ENCODE measurements around the gene NBAS. TPM values are rescaled to one million over a fixed set of nuclear protein-coding genes. Genes with fewer than 3 reads are reported as not detected.

The NBAS gene
- total RNA-seq, 2 experiments from 2014 or later, result 24.4 to 28.8 TPM

DNA sequence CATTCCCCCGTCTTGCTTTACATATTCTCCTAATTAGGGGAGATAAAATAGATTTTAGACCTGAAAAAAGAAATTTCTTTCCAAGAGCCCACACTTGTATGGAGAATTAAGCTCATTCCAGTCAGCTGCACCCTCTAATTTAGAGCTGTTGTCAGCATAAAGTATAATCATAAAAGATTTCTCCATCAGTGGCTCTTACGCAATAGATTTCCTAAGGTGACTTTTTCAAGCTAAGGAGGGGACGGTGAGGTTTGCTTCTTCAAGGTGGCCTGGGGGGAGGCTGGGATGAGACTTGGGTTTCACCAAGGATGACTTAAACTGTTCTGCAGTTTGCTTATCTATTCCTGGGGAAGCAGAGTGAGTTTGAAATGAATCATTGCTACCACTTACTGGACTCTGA lies 426.2 kb downstream of the NBAS start:
- CTCF ChIA-PET (ENCODE audit: unreplicated experiment), result no interaction called here
- H3K36me3 ChIP-seq (ENCODE audit: insufficient read depth, low read length), result no peaks in the 10 kb centered on the region; the same call in 1 of the 2 replicates
- DNase-seq (ENCODE audit: low spot score), result no peak
- H4K20me1 ChIP-seq (ENCODE audit: insufficient read depth, low read length), result no peaks in the 10 kb centered on the region
- no peak overlapping the region for H3K27ac ChIP-seq (ENCODE audit: low read depth, low read length, poor library complexity, severe bottlenecking)
- POLR2A ChIA-PET, result interaction anchor here (1.0 to 1.3 kb wide), 3 partner anchors 10 to 20 kb away, joined by 3 to 4 read pairs (median 3); no protein-coding TSS in a partner anchor
- no peak overlapping the region for H3K4me3 ChIP-seq (ENCODE audit: low read depth, low read length, poor library complexity, severe bottlenecking)
- no peak overlapping the region for H2AFZ ChIP-seq (ENCODE audit: low read length)
- H3K9me3 ChIP-seq (ENCODE audit: low read length), result peaks cover 3% of the 10 kb centered on the region; the same call in 1 of the 2 replicates
- H3K79me2 ChIP-seq (ENCODE audit: insufficient read depth, low read depth, low read length), result no peaks in the 10 kb centered on the region
- BruUV-seq (replicated peaks), result no TSS peak
- no peak overlapping the region for H3K4me2 ChIP-seq (ENCODE audit: low read length)
- intact Hi-C loops (cut with micrococcal nuclease; ENCODE audit: unreplicated experiment), result no loop called here
- no peaks in the 10 kb centered on the region for H3K9me2 ChIP-seq (ENCODE audit: insufficient read depth, low read length)
- no peaks in the 10 kb centered on the region for H3K4me1 ChIP-seq (ENCODE audit: insufficient read depth, low read length, poor library complexity, severe bottlenecking)
- TF ChIP-seq, protein P1, sequence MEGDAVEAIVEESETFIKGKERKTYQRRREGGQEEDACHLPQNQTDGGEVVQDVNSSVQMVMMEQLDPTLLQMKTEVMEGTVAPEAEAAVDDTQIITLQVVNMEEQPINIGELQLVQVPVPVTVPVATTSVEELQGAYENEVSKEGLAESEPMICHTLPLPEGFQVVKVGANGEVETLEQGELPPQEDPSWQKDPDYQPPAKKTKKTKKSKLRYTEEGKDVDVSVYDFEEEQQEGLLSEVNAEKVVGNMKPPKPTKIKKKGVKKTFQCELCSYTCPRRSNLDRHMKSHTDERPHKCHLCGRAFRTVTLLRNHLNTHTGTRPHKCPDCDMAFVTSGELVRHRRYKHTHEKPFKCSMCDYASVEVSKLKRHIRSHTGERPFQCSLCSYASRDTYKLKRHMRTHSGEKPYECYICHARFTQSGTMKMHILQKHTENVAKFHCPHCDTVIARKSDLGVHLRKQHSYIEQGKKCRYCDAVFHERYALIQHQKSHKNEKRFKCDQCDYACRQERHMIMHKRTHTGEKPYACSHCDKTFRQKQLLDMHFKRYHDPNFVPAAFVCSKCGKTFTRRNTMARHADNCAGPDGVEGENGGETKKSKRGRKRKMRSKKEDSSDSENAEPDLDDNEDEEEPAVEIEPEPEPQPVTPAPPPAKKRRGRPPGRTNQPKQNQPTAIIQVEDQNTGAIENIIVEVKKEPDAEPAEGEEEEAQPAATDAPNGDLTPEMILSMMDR (conservative IDR thresholded peaks at IDR 0.05; ENCODE audit: low read length), result no peak
- TF ChIP-seq EZH2phosphoT487 (IDR thresholded peaks at IDR 0.05; ENCODE audit: borderline replicate concordance, low read depth, low read length), result no peak

DNA sequence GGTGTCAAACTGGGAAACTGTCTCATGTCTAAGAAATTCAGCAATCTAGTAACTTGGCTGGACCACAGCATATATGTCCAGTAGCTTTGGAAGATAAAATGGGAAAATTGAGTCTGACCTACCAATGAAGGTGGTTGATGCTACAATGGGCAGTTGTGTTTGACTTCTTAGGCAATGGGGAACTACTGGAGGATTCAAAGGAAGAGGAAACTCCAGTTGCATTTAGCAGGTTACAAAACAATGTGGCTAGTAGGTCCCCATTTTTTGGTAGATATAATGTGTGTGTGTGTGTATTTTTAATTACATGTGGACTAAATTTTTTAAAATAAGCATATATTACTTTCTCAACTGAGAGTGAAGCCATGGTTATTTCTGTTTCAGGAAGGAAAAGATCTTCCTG lies 427.7 kb downstream of the NBAS start:
- TF ChIP-seq, protein P1 (conservative IDR thresholded peaks at IDR 0.05; ENCODE audit: low read length), result no peak
- no peak for TF ChIP-seq EZH2phosphoT487 (IDR thresholded peaks at IDR 0.05; ENCODE audit: borderline replicate concordance, low read depth, low read length)
- BruUV-seq (replicated peaks), result no TSS peak
- no peaks in the 10 kb centered on the region for H3K79me2 ChIP-seq (ENCODE audit: insufficient read depth, low read depth, low read length)
- ChIA-PET CTCF (ENCODE audit: unreplicated experiment) (no interaction called here), POLR2A (interaction anchor here (1.1 kb wide), 1 partner anchor 9 kb away, joined by 3 read pairs; no protein-coding TSS in a partner anchor)
- H3K9me3 ChIP-seq (ENCODE audit: low read length), result no peaks in the 10 kb centered on the region
- no peaks in the 10 kb centered on the region for H3K9me2 ChIP-seq (ENCODE audit: insufficient read depth, low read length)
- H3K4me1 ChIP-seq (ENCODE audit: insufficient read depth, low read length, poor library complexity, severe bottlenecking), result no peaks in the 10 kb centered on the region
- no peak overlapping the region for H3K4me2 ChIP-seq (ENCODE audit: low read length)
- no peaks in the 10 kb centered on the region for H4K20me1 ChIP-seq (ENCODE audit: insufficient read depth, low read length)
- H3K36me3 ChIP-seq (ENCODE audit: insufficient read depth, low read length), result no peaks in the 10 kb centered on the region; the same call in 1 of the 2 replicates
- H3K4me3 ChIP-seq (ENCODE audit: low read depth, low read length, poor library complexity, severe bottlenecking), result no peak overlapping the region
- no peak for DNase-seq (ENCODE audit: low spot score)
- no peak overlapping the region for H2AFZ ChIP-seq (ENCODE audit: low read length)
- intact Hi-C loops (cut with micrococcal nuclease; ENCODE audit: unreplicated experiment), result no loop called here
- H3K27ac ChIP-seq (ENCODE audit: low read depth, low read length, poor library complexity, severe bottlenecking), result no peak overlapping the region

DNA sequence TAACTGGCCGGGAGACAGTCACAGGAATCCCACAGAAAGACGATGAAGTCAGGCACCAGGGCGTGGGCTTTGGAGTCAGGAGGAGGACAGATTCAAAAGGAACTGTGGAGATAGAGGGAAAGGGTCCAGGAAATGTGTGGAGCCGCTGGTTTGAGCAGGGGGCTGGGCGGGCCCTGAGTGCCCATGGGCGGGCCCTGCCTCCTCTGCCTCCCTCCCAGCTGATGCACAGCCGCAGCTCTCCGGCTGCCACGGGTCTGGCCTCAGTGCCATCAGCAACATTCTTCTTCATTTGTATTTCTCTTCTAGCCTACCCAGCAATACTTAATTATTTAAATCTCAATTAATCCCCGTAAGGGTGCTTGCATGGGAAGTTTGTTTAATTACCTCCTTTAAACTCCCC lies 432.3 kb downstream of the NBAS start:
- Histone ChIP-seq H2AFZ (ENCODE audit: low read length) (no peak overlapping the region), H3K4me2 (ENCODE audit: low read length) (no peak overlapping the region), H3K27ac (ENCODE audit: low read depth, low read length, poor library complexity, severe bottlenecking) (no peak overlapping the region), H4K20me1 (ENCODE audit: insufficient read depth, low read length) (no peaks in the 10 kb centered on the region), H3K9me2 (ENCODE audit: insufficient read depth, low read length) (no peaks in the 10 kb centered on the region), H3K4me1 (ENCODE audit: insufficient read depth, low read length, poor library complexity, severe bottlenecking) (peaks cover 9% of the 10 kb centered on the region), H3K79me2 (ENCODE audit: insufficient read depth, low read depth, low read length) (no peaks in the 10 kb centered on the region), H3K4me3 (ENCODE audit: low read depth, low read length, poor library complexity, severe bottlenecking) (no peak overlapping the region), H3K9me3 (ENCODE audit: low read length) (no peaks in the 10 kb centered on the region), H3K36me3 (ENCODE audit: insufficient read depth, low read length) (no peaks in the 10 kb centered on the region)
- no peak for DNase-seq (ENCODE audit: low spot score)
- BruUV-seq (replicated peaks), result no TSS peak
- intact Hi-C loops (cut with micrococcal nuclease; ENCODE audit: unreplicated experiment), result no loop called here
- ChIA-PET CTCF (ENCODE audit: unreplicated experiment) (no interaction called here), POLR2A (no interaction called here)
- TF ChIP-seq EZH2phosphoT487 (IDR thresholded peaks at IDR 0.05; ENCODE audit: borderline replicate concordance, low read depth, low read length), result no peak
- TF ChIP-seq, protein P1 (conservative IDR thresholded peaks at IDR 0.05; ENCODE audit: low read length), result no peak

Data from OCI-LY7 (cell line).